HUES48 (cell line): ENCODE measurements around the gene CAVIN3.

Experiments used
- H3K27ac ChIP-seq: one replicate; pipeline ENCODE4 v1.7.0; 2013; ENCODE audit warnings: low read depth, low read length, inconsistent platforms
- H3K27me3 ChIP-seq: 2 replicates; pipeline ENCODE4 v1.6.1; 2013; ENCODE audit warnings: mild to moderate bottlenecking, low read length; ENCODE audit not compliant: control insufficient read depth, insufficient read depth
- H3K36me3 ChIP-seq: 2 replicates; pipeline ENCODE4 v1.6.1; 2013; ENCODE audit warnings: low read length; ENCODE audit not compliant: control insufficient read depth, insufficient read depth
- H3K4me1 ChIP-seq: 2 replicates; pipeline ENCODE4 v1.6.1; 2013; ENCODE audit warnings: mild to moderate bottlenecking, low read length; ENCODE audit not compliant: control insufficient read depth, insufficient read depth
- H3K4me3 ChIP-seq: 2 replicates; pipeline ENCODE4 v1.5.1; 2013; ENCODE audit warnings: mild to moderate bottlenecking, low read depth, low read length
- H3K9ac ChIP-seq: 2 replicates; pipeline ENCODE4 v1.6.1; 2013; ENCODE audit warnings: mild to moderate bottlenecking, low read depth, low read length, moderate library complexity
- H3K9me3 ChIP-seq: 2 replicates; pipeline ENCODE4 v1.6.1; 2013; ENCODE audit warnings: low read length; ENCODE audit not compliant: control insufficient read depth, insufficient read depth

Gene CAVIN3

GRCh38 chr11:6351782-6352382, 31.6 kb upstream of the CAVIN3 start:
- Histone ChIP-seq H3K9ac (no peak overlapping the region), H3K4me1 (peaks cover 8% of the 10 kb centered on the region), H3K36me3 (no peaks in the 10 kb centered on the region), H3K27me3 (no peaks in the 10 kb centered on the region), H3K27ac (no peak overlapping the region), H3K9me3 (no peaks in the 10 kb centered on the region), H3K4me3 (no peak overlapping the region)

DNA sequence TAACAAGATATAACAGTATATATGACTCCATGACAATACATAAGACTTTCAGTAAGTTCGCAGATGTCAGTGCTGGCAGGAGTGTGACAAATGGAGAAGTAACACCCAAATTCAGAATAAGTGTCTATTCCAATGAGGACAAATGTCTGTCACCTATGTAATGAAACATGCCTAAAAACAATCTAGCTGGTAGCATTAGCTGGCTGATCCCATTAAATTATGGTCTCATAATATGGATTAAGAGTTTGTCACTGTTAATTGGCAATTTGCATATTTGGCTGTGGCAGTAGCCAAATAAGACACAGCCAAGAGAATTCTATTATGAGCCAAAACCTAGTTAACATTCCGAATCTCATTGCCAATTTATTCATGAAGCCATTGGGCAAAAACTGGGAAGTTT, 30.2 kb upstream of the CAVIN3 start:
- Histone ChIP-seq H3K27ac (no peak overlapping the region), H3K36me3 (no peaks in the 10 kb centered on the region), H3K4me1 (peaks cover 8% of the 10 kb centered on the region), H3K4me3 (no peak overlapping the region), H3K27me3 (no peaks in the 10 kb centered on the region), H3K9me3 (no peaks in the 10 kb centered on the region), H3K9ac (no peak overlapping the region)

GRCh38 chr11:6350043-6350442, 29.7 kb upstream of the CAVIN3 start:
- Histone ChIP-seq H3K27ac (no peak overlapping the region), H3K27me3 (no peaks in the 10 kb centered on the region), H3K4me3 (no peak overlapping the region), H3K4me1 (peaks cover 8% of the 10 kb centered on the region), H3K36me3 (no peaks in the 10 kb centered on the region), H3K9me3 (no peaks in the 10 kb centered on the region), H3K9ac (no peak overlapping the region)

- H3K4me1 ChIP-seq = no peaks in the 10 kb centered on the region
- H3K27me3 ChIP-seq = no peaks in the 10 kb centered on the region
- no peak overlapping the region for H3K4me3 ChIP-seq
- H3K27ac ChIP-seq = no peak overlapping the region
- H3K9me3 ChIP-seq = no peaks in the 10 kb centered on the region
- H3K9ac ChIP-seq = no peak overlapping the region
- H3K36me3 ChIP-seq = no peaks in the 10 kb centered on the region
Observed at GRCh38 chr11:6345366-6345765, 25.1 kb upstream of the CAVIN3 start.

- Histone ChIP-seq H3K9me3 (no peaks in the 10 kb centered on the region), H3K27me3 (no peaks in the 10 kb centered on the region), H3K4me3 (no peak overlapping the region), H3K36me3 (no peaks in the 10 kb centered on the region), H3K9ac (no peak overlapping the region), H3K27ac (no peak overlapping the region), H3K4me1 (peaks cover 14% of the 10 kb centered on the region)
Observed at GRCh38 chr11:6336293-6336692, 16.0 kb upstream of the CAVIN3 start.

- H3K36me3 ChIP-seq = no peaks in the 10 kb centered on the region
- no peaks in the 10 kb centered on the region for H3K9me3 ChIP-seq
- no peak overlapping the region for H3K9ac ChIP-seq
- peaks cover 14% of the 10 kb centered on the region for H3K4me1 ChIP-seq
- no peak overlapping the region for H3K4me3 ChIP-seq
- H3K27ac ChIP-seq = no peak overlapping the region
- no peaks in the 10 kb centered on the region for H3K27me3 ChIP-seq
Observed at GRCh38 chr11:6334806-6335205, 14.5 kb upstream of the CAVIN3 start.

DNA sequence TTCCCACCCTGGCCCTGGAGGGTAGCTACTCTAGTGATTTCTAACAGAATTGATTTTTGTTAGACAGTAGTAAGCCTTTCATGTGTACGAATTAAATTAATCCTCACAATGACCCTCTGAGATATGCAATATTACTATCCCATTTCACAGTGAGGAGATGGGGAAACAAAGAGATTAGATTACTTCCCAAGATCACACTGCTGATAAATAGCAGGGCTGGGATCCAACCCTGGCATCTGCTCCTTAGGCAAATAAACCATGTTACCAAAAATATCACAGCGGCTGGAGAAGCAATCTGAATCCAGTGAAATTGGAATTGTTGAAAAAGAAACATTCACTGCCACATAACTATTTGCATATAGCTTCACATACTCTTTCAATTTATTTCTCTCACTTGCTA, 12.8 kb upstream of the CAVIN3 start:
- Histone ChIP-seq H3K36me3 (no peaks in the 10 kb centered on the region), H3K9me3 (no peaks in the 10 kb centered on the region), H3K9ac (no peak overlapping the region), H3K4me3 (no peak overlapping the region), H3K27me3 (no peaks in the 10 kb centered on the region), H3K4me1 (peaks cover 7% of the 10 kb centered on the region), H3K27ac (no peak overlapping the region)

DNA sequence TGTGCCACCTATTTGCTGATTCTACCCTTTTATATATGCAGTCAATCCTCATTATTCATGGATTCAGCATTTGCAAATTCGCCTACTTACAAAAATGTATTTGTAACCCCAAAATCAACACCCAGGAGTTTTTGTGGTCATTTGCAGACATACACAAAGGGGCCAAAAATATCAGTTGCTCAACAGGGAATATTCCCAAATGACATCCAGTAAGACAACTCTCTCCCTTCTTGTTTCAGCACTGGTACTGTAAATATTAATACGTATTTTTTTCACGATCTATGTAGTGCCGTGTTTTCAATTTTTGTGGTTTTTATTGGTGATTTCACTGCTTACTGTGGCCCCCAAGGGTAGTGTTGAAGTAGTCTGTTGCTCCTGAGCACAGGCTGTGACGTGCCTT, 11.8 kb upstream of the CAVIN3 start:
- no peaks in the 10 kb centered on the region for H3K36me3 ChIP-seq
- no peak overlapping the region for H3K4me3 ChIP-seq
- no peaks in the 10 kb centered on the region for H3K27me3 ChIP-seq
- peaks cover 17% of the 10 kb centered on the region for H3K4me1 ChIP-seq
- H3K9me3 ChIP-seq = no peaks in the 10 kb centered on the region
- H3K27ac ChIP-seq = no peak overlapping the region
- H3K9ac ChIP-seq = no peak overlapping the region

GRCh38 chr11:6328321-6328720, 8.0 kb upstream of the CAVIN3 start:
- Histone ChIP-seq H3K36me3 (no peaks in the 10 kb centered on the region), H3K9me3 (no peaks in the 10 kb centered on the region), H3K9ac (no peak overlapping the region), H3K27me3 (no peaks in the 10 kb centered on the region), H3K4me3 (no peak overlapping the region), H3K27ac (no peak overlapping the region), H3K4me1 (peaks cover 46% of the 10 kb centered on the region)

DNA sequence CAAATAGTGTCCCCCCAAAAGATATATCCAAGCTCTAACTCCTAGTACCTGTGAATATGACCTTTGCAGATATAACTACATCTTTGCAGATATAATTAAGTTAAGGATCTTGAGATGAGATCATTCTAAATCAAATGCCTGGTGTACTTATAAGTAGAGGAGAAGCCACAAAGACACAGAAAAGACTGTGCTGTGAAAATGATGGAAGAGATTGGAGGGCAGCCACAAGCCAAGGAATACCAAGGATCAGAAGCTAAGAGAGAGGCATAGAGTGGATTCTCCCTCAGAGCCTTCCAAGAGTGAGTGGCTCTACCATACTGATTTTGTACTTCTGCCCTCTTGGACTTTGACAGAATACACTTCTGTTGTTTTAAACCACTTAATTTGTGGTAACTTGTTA, 7.5 kb upstream of the CAVIN3 start:
- Histone ChIP-seq H3K4me3 (no peak overlapping the region), H3K9ac (no peak overlapping the region), H3K36me3 (no peaks in the 10 kb centered on the region), H3K27me3 (no peaks in the 10 kb centered on the region), H3K9me3 (no peaks in the 10 kb centered on the region), H3K27ac (no peak overlapping the region), H3K4me1 (peaks cover 50% of the 10 kb centered on the region)

- no peak overlapping the region for H3K4me3 ChIP-seq
- H3K27me3 ChIP-seq = no peaks in the 10 kb centered on the region
- H3K9ac ChIP-seq = no peak overlapping the region
- no peaks in the 10 kb centered on the region for H3K36me3 ChIP-seq
- H3K27ac ChIP-seq = no peak overlapping the region
- H3K4me1 ChIP-seq = peaks cover 58% of the 10 kb centered on the region
- H3K9me3 ChIP-seq = no peaks in the 10 kb centered on the region
Observed at GRCh38 chr11:6326985-6327384, 6.7 kb upstream of the CAVIN3 start.

DNA sequence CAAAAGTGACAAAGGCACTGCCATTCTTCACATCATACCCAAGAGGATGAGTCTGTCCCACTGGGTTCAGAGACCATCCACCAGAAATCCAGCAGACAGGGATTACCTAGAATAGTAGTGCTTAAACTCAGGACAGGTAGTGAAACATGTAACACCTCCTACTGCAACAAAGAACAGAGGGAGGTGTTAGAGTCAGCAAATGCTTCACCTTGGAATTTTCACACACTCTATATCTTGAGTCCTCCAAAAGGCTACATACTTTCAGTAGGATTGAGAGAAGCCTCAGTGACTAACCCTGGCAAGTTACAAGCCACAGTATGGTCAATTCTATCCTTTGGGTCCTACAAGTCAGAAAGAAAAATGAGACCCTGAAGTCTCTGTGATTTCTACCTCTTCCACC, 6.0 kb upstream of the CAVIN3 start:
- Histone ChIP-seq H3K9me3 (no peaks in the 10 kb centered on the region), H3K9ac (0 out of 2 replicates have a peak overlapping the region, but pooled peaks have one; percentile 4), H3K4me1 (peaks cover 65% of the 10 kb centered on the region)

More for the DNA sequence above, 6.0 kb upstream of the CAVIN3 start:
- H3K4me3 ChIP-seq = 0 out of 2 replicates have a peak overlapping the region, but pooled peaks have one; percentile 3
- peak overlapping the region; percentile 43 for H3K27ac ChIP-seq
- no peaks in the 10 kb centered on the region for H3K36me3 ChIP-seq
- no peaks in the 10 kb centered on the region for H3K27me3 ChIP-seq
